OCI-LY1 (cell line): ENCODE measurements around the gene GALNT7.

Experiments
- CTCF ChIP-seq: fragments of 200-600 bp; sonication (generic), shearing (Covaris generic); IDR thresholded peaks from 2 replicates; pipeline ENCODE4 v1.5.1; 2017; ENCODE audit warnings: mild to moderate bottlenecking, antibody characterized with exemption, low read length, moderate library complexity, mixed read lengths
- EZH2 ChIP-seq: fragments of 200-600 bp; sonication (generic), shearing (Covaris generic); IDR thresholded peaks from 2 replicates; pipeline ENCODE4 v1.8.0; 2017; ENCODE audit warnings: borderline replicate concordance, mixed run types, mild to moderate bottlenecking, antibody characterized with exemption, low read length, moderate library complexity, mixed read lengths

DNA sequence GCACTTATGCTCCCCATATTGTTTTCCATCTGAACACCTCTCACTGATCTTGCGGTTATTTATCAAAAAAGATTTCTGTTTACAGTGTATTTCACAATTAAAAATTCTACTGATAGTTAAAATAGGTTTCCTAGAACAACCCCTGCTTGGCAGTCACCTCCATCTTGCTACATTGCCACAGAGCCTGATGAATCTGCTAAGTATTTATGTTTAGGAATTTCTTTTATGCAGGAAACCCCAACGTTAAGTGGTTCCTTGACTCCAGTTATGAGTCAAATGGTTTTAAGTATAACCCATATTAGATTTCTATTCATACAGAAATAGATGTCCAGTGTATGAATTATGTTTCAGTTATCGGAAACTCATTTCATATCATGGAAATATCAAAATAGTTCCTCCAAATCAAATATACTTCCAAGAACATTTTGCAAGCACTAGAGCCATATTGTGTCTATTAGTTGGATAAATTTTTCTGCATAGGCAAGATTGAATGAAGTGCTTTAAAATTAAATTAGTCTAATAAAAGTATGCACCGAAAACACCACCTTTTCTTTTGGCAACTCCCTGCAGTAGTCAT, 20.6 kb downstream of the GALNT7 start:
- no peak for TF ChIP-seq EZH2
- no peak for TF ChIP-seq CTCF
